Mesendoderm (in vitro differentiated cells): Measurements from ENCODE around the gene PHACTR1.

Source experiments
- DNase-seq: peaks from one replicate; pipeline ENCODE4 v3.0.0; 2013
- H2AK5ac ChIP-seq: 2 replicates; pipeline ENCODE4 v1.6.1; 2013; ENCODE audit warnings: low read length, inconsistent platforms
- H2BK120ac ChIP-seq: 2 replicates; pipeline ENCODE4 v1.6.1; 2013; ENCODE audit warnings: low read depth, mild to moderate bottlenecking, low read length, moderate library complexity, mixed read lengths
- H2BK15ac ChIP-seq: replicated peaks from 2 replicates; pipeline ENCODE4 v1.6.1; 2013; ENCODE audit warnings: low read depth, mild to moderate bottlenecking, moderate library complexity
- H2BK5ac ChIP-seq: 2 replicates; pipeline ENCODE4 v1.6.1; 2013; ENCODE audit warnings: low read length, inconsistent platforms
- H3K18ac ChIP-seq: 2 replicates; pipeline ENCODE4 v1.6.1; 2013; ENCODE audit warnings: mild to moderate bottlenecking, low read length, mixed read lengths
- H3K23ac ChIP-seq: one replicate; pipeline ENCODE4 v1.6.1; 2013; ENCODE audit warnings: low read length
- H3K27ac ChIP-seq: 2 replicates; pipeline ENCODE4 v1.5.1; 2013; ENCODE audit warnings: low read depth, mild to moderate bottlenecking, inconsistent platforms, low read length, moderate library complexity
- H3K27me3 ChIP-seq: 2 replicates; pipeline ENCODE4 v1.6.1; 2013; ENCODE audit warnings: low read length, control low read depth, mild to moderate bottlenecking, inconsistent platforms; ENCODE audit not compliant: insufficient read depth, poor library complexity
- H3K36me3 ChIP-seq: 2 replicates; pipeline ENCODE4 v1.6.1; 2013; ENCODE audit warnings: low read length, inconsistent platforms; ENCODE audit not compliant: control insufficient read depth, insufficient read depth
- H3K4ac ChIP-seq: one replicate; pipeline ENCODE4 v1.6.1; 2013; ENCODE audit warnings: low read depth, mild to moderate bottlenecking, low read length, moderate library complexity
- H3K4me1 ChIP-seq: 2 replicates; pipeline ENCODE4 v1.6.1; 2013; ENCODE audit warnings: low read depth, low read length, inconsistent platforms; ENCODE audit not compliant: control insufficient read depth
- H3K4me2 ChIP-seq: 2 replicates; pipeline ENCODE4 v1.6.1; 2013; ENCODE audit warnings: low read length
- H3K4me3 ChIP-seq: 2 replicates; pipeline ENCODE4 v1.5.1; 2013; ENCODE audit warnings: mild to moderate bottlenecking, low read length
- H3K56ac ChIP-seq: one replicate; pipeline ENCODE4 v1.6.1; 2013; ENCODE audit warnings: low read length
- H3K79me1 ChIP-seq: 2 replicates; pipeline ENCODE4 v1.6.1; 2013; ENCODE audit warnings: low read length, inconsistent platforms
- H3K79me2 ChIP-seq: 2 replicates; pipeline ENCODE4 v1.6.1; 2013; ENCODE audit warnings: mild to moderate bottlenecking, low read length; ENCODE audit not compliant: control insufficient read depth, insufficient read depth
- H3K9ac ChIP-seq: 2 replicates; pipeline ENCODE4 v1.6.1; 2013; ENCODE audit warnings: low read length, inconsistent platforms
- H4K5ac ChIP-seq: one replicate; pipeline ENCODE4 v1.6.1; 2013; ENCODE audit warnings: low read length
- H4K8ac ChIP-seq: one replicate; pipeline ENCODE4 v1.6.1; 2013; ENCODE audit warnings: low read depth, mild to moderate bottlenecking, control low read depth, low read length, moderate library complexity
- WGBS: extraction: QIAGEN DNeasy Blood & Tissue Kit; methylation state at CpG from one replicate; pipeline ENCODE4 v1.1.7; 2013; ENCODE audit warnings: low lambda C conversion rate, missing lambda C conversion rate; ENCODE audit not compliant: insufficient coverage; ENCODE audit errors: extremely low coverage; 5-methylcytosine and 5-hydroxymethylcytosine counted together

Gene PHACTR1

GRCh38 chr6:13033145-13033544 lies 316.6 kb downstream of the PHACTR1 start:
- Histone ChIP-seq H2BK15ac (no peak overlapping the region), H3K4me1 (no peaks in the 10 kb centered on the region), H3K79me2 (no peaks in the 10 kb centered on the region), H2AK5ac (no peak overlapping the region), H3K36me3 (no peaks in the 10 kb centered on the region), H2BK120ac (no peak overlapping the region), H3K4me3 (no peak overlapping the region), H2BK5ac (no peak overlapping the region), H3K23ac (no peak overlapping the region), H4K8ac (no peak overlapping the region), H3K9ac (no peak overlapping the region), H3K4me2 (no peak overlapping the region), H4K5ac (no peak overlapping the region), H3K27ac (no peak overlapping the region), H3K27me3 (no peaks in the 10 kb centered on the region), H3K56ac (no peak overlapping the region), H3K4ac (no peak overlapping the region), H3K79me1 (no peaks in the 10 kb centered on the region), H3K18ac (no peak overlapping the region)
- whole genome bisulfite sequencing = no CpG with 5 or more reads among the region's 1 CpG
- DNase-seq = no peak

GRCh38 chr6:13034316-13034715 lies 317.7 kb downstream of the PHACTR1 start:
- H3K79me1 ChIP-seq = no peaks in the 10 kb centered on the region
- H4K8ac ChIP-seq = no peak overlapping the region
- no peak overlapping the region for H3K4me3 ChIP-seq
- H3K27me3 ChIP-seq = no peaks in the 10 kb centered on the region
- no peak overlapping the region for H4K5ac ChIP-seq
- H3K4me2 ChIP-seq = no peak overlapping the region
- H3K9ac ChIP-seq = no peak overlapping the region
- H3K4me1 ChIP-seq = no peaks in the 10 kb centered on the region
- H3K56ac ChIP-seq = no peak overlapping the region
- H3K23ac ChIP-seq = no peak overlapping the region
- no peak for DNase-seq
- H3K36me3 ChIP-seq = no peaks in the 10 kb centered on the region
- no peak overlapping the region for H2AK5ac ChIP-seq
- H3K27ac ChIP-seq = no peak overlapping the region
- H2BK15ac ChIP-seq = no peak overlapping the region
- no peak overlapping the region for H2BK120ac ChIP-seq
- no peak overlapping the region for H2BK5ac ChIP-seq
- H3K79me2 ChIP-seq = no peaks in the 10 kb centered on the region
- no peak overlapping the region for H3K18ac ChIP-seq
- no peak overlapping the region for H3K4ac ChIP-seq
- no CpG with 5 or more reads among the region's 1 CpG for WGBS

- Histone ChIP-seq H2AK5ac (no peak overlapping the region), H2BK5ac (no peak overlapping the region), H4K8ac (no peak overlapping the region), H3K4me2 (no peak overlapping the region), H4K5ac (no peak overlapping the region), H3K4me1 (no peaks in the 10 kb centered on the region), H3K27ac (no peak overlapping the region), H3K27me3 (no peaks in the 10 kb centered on the region), H2BK15ac (no peak overlapping the region), H3K4ac (no peak overlapping the region), H3K56ac (no peak overlapping the region), H3K79me1 (no peaks in the 10 kb centered on the region), H3K4me3 (no peak overlapping the region), H3K23ac (no peak overlapping the region), H3K18ac (no peak overlapping the region), H3K79me2 (no peaks in the 10 kb centered on the region), H2BK120ac (no peak overlapping the region), H3K9ac (no peak overlapping the region), H3K36me3 (no peaks in the 10 kb centered on the region)
- no CpG with 5 or more reads among the region's 3 CpGs for WGBS
- DNase-seq = no peak
Measured at GRCh38 chr6:13035606-13036005, 319.0 kb downstream of the PHACTR1 start.

- H3K23ac ChIP-seq = no peak overlapping the region
- H4K8ac ChIP-seq = no peak overlapping the region
- H4K5ac ChIP-seq = no peak overlapping the region
- H2BK120ac ChIP-seq = no peak overlapping the region
- H2BK15ac ChIP-seq = no peak overlapping the region
- no peaks in the 10 kb centered on the region for H3K79me1 ChIP-seq
- no peak overlapping the region for H3K4me3 ChIP-seq
- H3K79me2 ChIP-seq = no peaks in the 10 kb centered on the region
- DNase-seq = no peak
- no peak overlapping the region for H3K56ac ChIP-seq
- no peak overlapping the region for H3K9ac ChIP-seq
- no peaks in the 10 kb centered on the region for H3K36me3 ChIP-seq
- no peak overlapping the region for H3K4me2 ChIP-seq
- no peaks in the 10 kb centered on the region for H3K4me1 ChIP-seq
- H3K4ac ChIP-seq = no peak overlapping the region
- H3K27me3 ChIP-seq = no peaks in the 10 kb centered on the region
- no peak overlapping the region for H2BK5ac ChIP-seq
- no peak overlapping the region for H2AK5ac ChIP-seq
- H3K18ac ChIP-seq = no peak overlapping the region
- H3K27ac ChIP-seq = no peak overlapping the region
Measured at GRCh38 chr6:13038315-13038714, 321.7 kb downstream of the PHACTR1 start.

- H3K18ac ChIP-seq = no peak overlapping the region
- WGBS = no CpG with 5 or more reads among the region's 2 CpGs
- no peak for DNase-seq
- no peak overlapping the region for H2BK5ac ChIP-seq
- no peaks in the 10 kb centered on the region for H3K79me2 ChIP-seq
- H3K27ac ChIP-seq = no peak overlapping the region
- no peak overlapping the region for H2BK15ac ChIP-seq
- H4K5ac ChIP-seq = no peak overlapping the region
- no peak overlapping the region for H3K4ac ChIP-seq
- no peak overlapping the region for H2BK120ac ChIP-seq
- no peaks in the 10 kb centered on the region for H3K79me1 ChIP-seq
- no peaks in the 10 kb centered on the region for H3K27me3 ChIP-seq
- H3K9ac ChIP-seq = no peak overlapping the region
- no peak overlapping the region for H2AK5ac ChIP-seq
- no peak overlapping the region for H4K8ac ChIP-seq
- H3K23ac ChIP-seq = no peak overlapping the region
- H3K4me2 ChIP-seq = no peak overlapping the region
- no peak overlapping the region for H3K4me3 ChIP-seq
- H3K56ac ChIP-seq = no peak overlapping the region
- no peaks in the 10 kb centered on the region for H3K36me3 ChIP-seq
- H3K4me1 ChIP-seq = no peaks in the 10 kb centered on the region
Measured at GRCh38 chr6:13038741-13039190, 322.2 kb downstream of the PHACTR1 start.

- H3K36me3 ChIP-seq = no peaks in the 10 kb centered on the region
- no peak overlapping the region for H2BK120ac ChIP-seq
- H3K4ac ChIP-seq = no peak overlapping the region
- H3K23ac ChIP-seq = no peak overlapping the region
- H3K18ac ChIP-seq = no peak overlapping the region
- H3K9ac ChIP-seq = no peak overlapping the region
- no CpG with 5 or more reads among the region's 6 CpGs for WGBS
- no peaks in the 10 kb centered on the region for H3K4me1 ChIP-seq
- no peak overlapping the region for H3K4me2 ChIP-seq
- no peak overlapping the region for H4K8ac ChIP-seq
- H3K27ac ChIP-seq = no peak overlapping the region
- no peaks in the 10 kb centered on the region for H3K27me3 ChIP-seq
- no peaks in the 10 kb centered on the region for H3K79me2 ChIP-seq
- H4K5ac ChIP-seq = no peak overlapping the region
- no peak overlapping the region for H3K56ac ChIP-seq
- H2BK5ac ChIP-seq = no peak overlapping the region
- H3K4me3 ChIP-seq = no peak overlapping the region
- DNase-seq = peak; percentile 88
- no peak overlapping the region for H2AK5ac ChIP-seq
- no peaks in the 10 kb centered on the region for H3K79me1 ChIP-seq
- no peak overlapping the region for H2BK15ac ChIP-seq
Measured at GRCh38 chr6:13044390-13044789, 327.8 kb downstream of the PHACTR1 start.
